Fibroblast of skin of back (primary cell): ENCODE data around the gene ENOX2.
A peak's percentile ranks its signal among the peaks of the same experiment; 100 is the strongest.
"Not testable (repeated sequence)": the region's sequence is repeated elsewhere in the genome, so short reads cannot be mapped to it uniquely, and the experiment has no call there.

Source experiments
- DNase-seq: peaks from one replicate; pipeline ENCODE4 v3.0.0-alpha.2; 2013

Gene ENOX2

GRCh38 chrX:130746709-130747342 lies 156.2 kb downstream of the ENOX2 start:
- DNase-seq: peak; percentile 57

DNA sequence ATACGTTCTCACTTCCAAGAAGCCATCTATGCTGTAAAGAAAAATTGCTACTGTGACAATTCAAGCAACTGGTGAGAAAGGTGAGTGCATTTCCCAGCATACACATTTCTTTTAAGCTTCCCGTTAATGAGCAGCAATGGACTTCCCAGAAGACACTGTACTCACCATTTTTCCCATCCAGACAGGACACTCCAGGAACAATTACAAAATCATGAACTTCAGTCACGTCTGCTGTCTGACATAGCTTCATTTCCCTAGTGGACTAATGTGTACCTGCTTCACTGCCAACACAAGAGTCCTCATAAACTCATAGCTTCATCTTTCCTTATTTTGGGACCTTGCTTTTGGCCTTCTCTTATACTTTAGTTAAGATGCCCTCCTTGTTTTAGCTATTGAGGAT lies 156.9 kb downstream of the ENOX2 start:
- no peak for DNase-seq

DNA sequence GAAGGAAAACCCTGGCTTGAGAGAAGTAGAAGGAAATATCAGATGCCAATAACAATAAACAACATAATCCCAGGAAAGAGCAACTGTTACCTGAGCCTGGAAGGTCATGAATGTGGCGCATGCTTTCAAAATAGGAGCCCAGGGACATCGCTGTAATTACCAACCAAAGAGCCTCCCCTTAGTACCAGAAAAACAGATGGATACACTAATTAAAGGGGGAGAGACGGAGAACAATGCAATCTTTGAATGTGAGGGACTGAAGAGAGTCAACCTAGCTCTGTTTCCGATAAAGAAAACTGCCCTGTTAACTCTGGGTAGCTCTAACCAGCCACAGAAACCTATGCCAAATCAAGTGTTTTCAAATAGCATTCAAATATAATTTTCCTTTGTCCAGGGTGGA lies 161.4 kb downstream of the ENOX2 start:
- no peak for DNase-seq

- DNase-seq: no peak
Observed at GRCh38 chrX:130741151-130741550, 161.9 kb downstream of the ENOX2 start.

DNA sequence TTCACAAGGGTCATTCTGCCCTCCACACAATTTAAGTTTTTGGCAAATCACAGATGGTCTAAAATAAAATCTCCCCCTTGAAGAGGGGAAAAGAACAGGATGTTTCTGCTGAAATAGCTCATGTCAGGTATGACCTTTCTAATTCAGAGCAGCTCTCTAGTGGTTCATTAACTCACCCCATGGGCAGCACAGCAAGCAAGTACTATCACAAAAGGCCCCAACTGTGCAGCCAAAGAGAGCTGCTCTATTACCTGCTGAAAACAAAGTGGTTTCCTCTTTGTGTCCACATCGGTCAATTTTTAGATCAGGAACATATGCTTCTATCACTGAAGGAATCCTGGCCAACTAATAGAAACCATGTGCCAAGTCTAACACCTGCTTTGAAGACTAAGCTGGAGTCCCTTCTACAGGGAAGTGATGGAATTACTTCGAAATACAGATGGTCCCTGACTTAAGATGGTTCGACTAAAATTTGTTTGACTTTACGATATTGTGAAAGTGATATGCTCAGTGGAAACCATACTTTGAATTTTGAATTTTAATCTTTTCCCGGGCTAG lies 164.3 kb downstream of the ENOX2 start:
- no peak for DNase-seq

GRCh38 chrX:130734713-130735112 lies 168.3 kb downstream of the ENOX2 start:
- no peak for DNase-seq

- DNase-seq: peak; percentile 56
Observed at GRCh38 chrX:130728208-130728607, 174.8 kb downstream of the ENOX2 start.

DNA sequence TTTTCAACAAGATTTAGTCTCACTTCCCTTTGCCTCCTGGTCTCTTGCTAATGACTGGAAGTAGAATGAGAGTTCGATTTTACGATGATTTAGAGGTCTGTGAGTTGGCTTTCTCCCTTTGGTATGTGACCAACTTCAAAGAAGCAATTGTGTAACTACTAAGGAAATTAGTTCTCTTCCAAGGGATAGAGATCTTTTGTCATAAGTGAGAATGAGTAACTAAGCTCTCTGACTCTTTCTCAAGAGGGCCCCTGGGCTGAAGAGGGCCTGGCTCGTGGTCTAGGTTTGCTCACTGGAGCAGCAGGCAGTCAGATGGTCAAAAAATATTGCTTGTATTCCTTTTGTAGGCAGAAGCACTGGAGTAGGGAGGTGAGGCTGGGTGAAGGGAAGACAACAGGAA lies 176.3 kb downstream of the ENOX2 start:
- no peak for DNase-seq

- no peak for DNase-seq
Observed at GRCh38 chrX:130725519-130725918, 177.5 kb downstream of the ENOX2 start.

- no peak for DNase-seq
Observed at GRCh38 chrX:130719413-130719812, 183.6 kb downstream of the ENOX2 start.

- DNase-seq: no peak
Observed at GRCh38 chrX:130718137-130718536, 184.9 kb downstream of the ENOX2 start.

DNA sequence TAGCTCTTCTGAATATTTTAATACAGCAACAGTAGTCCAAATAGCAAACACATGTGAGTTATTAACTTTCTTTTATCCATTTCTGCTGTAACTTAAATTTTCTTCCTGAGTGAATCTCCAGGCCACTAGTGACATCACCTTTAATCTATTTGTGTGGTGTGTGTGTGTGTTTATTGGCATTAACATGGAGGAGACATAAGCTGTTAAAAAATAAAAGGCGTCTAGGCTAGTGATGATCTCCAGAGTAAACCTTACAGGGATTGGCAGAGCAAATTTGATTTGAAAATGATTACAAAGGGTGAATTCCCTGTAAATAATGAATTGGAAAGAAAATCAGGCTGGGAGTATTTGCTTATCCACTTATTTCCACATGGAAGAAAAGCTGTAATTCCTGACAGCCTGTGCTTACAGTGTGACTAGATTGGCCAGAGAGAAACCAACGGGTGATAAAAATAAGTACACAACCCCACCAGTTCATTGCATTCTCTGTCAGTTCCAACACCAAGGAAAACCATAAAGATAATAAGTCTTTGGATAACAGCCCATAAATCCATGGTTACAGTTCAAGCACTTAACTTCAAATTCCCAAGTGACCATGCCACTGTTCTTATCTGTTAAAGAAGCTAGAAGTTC lies 186.1 kb downstream of the ENOX2 start:
- peak; percentile 16 for DNase-seq

- DNase-seq: no peak
Observed at GRCh38 chrX:130716346-130716745, 186.7 kb downstream of the ENOX2 start.

- peak; percentile 24 for DNase-seq
Observed at GRCh38 chrX:130715299-130715698, 187.7 kb downstream of the ENOX2 start.

GRCh38 chrX:130714665-130715064 lies 188.3 kb downstream of the ENOX2 start:
- no peak for DNase-seq

GRCh38 chrX:130714135-130714534 lies 188.9 kb downstream of the ENOX2 start:
- no peak for DNase-seq

- not testable (repeated sequence) for DNase-seq
Observed at GRCh38 chrX:130709178-130709577, 193.8 kb downstream of the ENOX2 start.

DNA sequence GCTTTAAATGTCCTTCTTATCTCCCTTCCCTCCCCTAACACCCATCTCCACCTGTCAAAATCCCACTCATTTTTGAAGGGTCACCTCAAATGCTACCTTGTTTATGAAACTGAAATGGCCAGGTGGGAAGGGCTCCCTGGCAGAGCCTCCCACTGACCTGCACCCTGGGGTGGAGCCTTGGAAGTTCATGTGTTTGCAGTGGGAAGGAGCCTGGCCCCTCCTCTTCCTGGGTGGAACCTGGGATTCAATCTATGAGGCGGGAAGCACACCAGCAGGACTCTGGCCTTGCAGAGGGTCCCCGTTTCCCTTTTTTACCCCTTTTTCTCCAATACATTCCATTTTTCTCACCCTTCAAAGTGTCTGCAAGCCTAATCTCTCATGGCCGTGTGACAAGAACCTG lies 197.4 kb downstream of the ENOX2 start:
- no peak for DNase-seq

DNA sequence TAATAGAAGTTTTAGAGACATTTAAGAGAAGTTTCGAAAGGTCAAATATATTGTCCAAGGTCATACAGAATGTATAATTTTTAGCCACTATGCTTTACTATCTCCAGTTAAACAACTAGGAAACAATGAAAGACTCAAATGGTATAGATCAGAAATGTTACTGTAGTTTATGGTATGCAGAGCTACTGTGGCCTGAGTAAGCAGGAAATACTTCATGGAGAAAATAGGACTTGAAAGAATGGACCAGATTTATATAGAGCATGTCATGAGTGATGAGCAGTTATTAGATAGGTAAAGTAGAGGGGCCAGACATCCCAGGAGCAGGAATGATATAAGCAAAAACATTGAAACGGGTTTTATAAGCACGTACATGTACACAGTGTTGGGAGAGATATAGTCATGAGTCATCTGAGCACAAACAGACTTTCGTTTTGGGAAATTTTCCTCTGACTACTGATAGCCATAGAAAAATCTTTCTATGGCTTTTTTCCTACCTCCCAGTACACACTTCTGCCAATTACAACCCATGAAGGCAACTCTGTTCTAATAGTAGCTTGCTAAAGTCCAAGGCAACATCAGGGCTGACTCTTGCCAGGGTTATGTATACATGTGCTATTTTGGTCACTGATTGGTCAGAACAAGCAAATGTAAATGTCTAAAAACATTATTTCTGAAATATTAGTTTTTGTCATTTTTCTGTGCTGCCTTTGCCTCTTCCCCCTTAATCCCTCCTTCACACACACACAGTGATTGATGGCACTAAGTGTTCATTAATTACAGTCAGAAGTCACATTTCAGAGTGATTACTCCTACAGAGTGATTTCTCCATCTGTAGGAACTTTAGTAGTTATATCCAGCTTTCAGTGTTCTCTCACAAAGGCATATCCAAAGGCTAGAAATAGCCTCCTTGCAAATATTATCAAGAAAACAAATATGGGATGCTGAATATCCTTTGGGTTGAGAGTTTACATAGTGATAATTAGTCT lies 198.7 kb downstream of the ENOX2 start:
- DNase-seq: peak; percentile 36

GRCh38 chrX:130702867-130703707 lies 199.9 kb downstream of the ENOX2 start:
- no peak for DNase-seq

DNA sequence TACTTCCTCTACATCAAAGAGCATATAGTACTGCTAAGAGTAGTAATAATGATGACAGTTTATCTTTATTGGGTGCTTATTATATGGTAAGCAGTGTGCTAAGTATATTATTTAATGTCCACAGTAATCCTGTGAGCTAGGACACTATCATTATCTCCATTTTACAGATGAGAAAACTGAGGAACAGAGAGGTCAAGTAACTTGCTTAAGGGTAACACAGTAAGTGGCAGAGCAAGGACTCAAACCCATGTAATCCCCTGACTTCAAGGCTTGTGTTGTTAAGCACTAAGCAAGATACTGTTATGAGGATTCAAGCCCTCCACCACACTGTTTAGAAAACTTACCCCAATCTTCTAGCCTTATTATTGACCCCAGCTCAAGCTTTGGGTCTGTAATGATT lies 202.4 kb downstream of the ENOX2 start:
- DNase-seq: no peak

- no peak for DNase-seq
Observed at GRCh38 chrX:130699618-130700017, 203.4 kb downstream of the ENOX2 start.
